ENCODE measurements around the gene ITGAV. TPM values are rescaled to one million over a fixed set of nuclear protein-coding genes. Genes with fewer than 3 reads are reported as not detected.

Gene ITGAV
- polyA plus RNA-seq, 1 experiment = 129 TPM

- TF ChIP-seq CTCF (IDR thresholded peaks at IDR 0.05; ENCODE audit: low read depth, low read length) = no peak
- H3K27me3 ChIP-seq (ENCODE audit: control insufficient read depth, insufficient read depth, low read length) = no peaks in the 10 kb centered on the region
- no peak overlapping the region for H3K27ac ChIP-seq (ENCODE audit: low read depth, low read length)
- ChIA-PET POLR2A (no interaction called here), CTCF (interaction anchor here (0.5 kb wide), 1 partner anchor 284 kb away, joined by 7 read pairs; no protein-coding TSS in a partner anchor)
- DNase-seq (ENCODE audit: low read depth, low spot score) = no peak
- no peaks in the 10 kb centered on the region for H3K9me3 ChIP-seq (ENCODE audit: control insufficient read depth, insufficient read depth, low read length)
- no peak overlapping the region for H3K4me3 ChIP-seq (ENCODE audit: low read depth, low read length)
These were observed 93.5 kb downstream of the ITGAV start for GRCh38 chr2:186683341-186683740.

GRCh38 chr2:186687807-186688211, 98.0 kb downstream of the ITGAV start:
- no peak for TF ChIP-seq CTCF (IDR thresholded peaks at IDR 0.05; ENCODE audit: low read depth, low read length)
- no peak overlapping the region for H3K27ac ChIP-seq (ENCODE audit: low read depth, low read length)
- ChIA-PET CTCF (no interaction called here), POLR2A (no interaction called here)
- peak; percentile 82 for DNase-seq (ENCODE audit: low read depth, low spot score)
- no peaks in the 10 kb centered on the region for H3K9me3 ChIP-seq (ENCODE audit: control insufficient read depth, insufficient read depth, low read length)
- no peaks in the 10 kb centered on the region for H3K27me3 ChIP-seq (ENCODE audit: control insufficient read depth, insufficient read depth, low read length)
- H3K4me3 ChIP-seq (ENCODE audit: low read depth, low read length) = no peak overlapping the region

- TF ChIP-seq CTCF (IDR thresholded peaks at IDR 0.05; ENCODE audit: low read depth, low read length) = no peak
- H3K27ac ChIP-seq (ENCODE audit: low read depth, low read length) = no peak overlapping the region
- no peak overlapping the region for H3K4me3 ChIP-seq (ENCODE audit: low read depth, low read length)
- ChIA-PET POLR2A (no interaction called here), CTCF (no interaction called here)
- H3K9me3 ChIP-seq (ENCODE audit: control insufficient read depth, insufficient read depth, low read length) = no peaks in the 10 kb centered on the region
- no peaks in the 10 kb centered on the region for H3K27me3 ChIP-seq (ENCODE audit: control insufficient read depth, insufficient read depth, low read length)
- no peak for DNase-seq (ENCODE audit: low read depth, low spot score)
These were observed 99.0 kb downstream of the ITGAV start for GRCh38 chr2:186688813-186689212.

- no peak for TF ChIP-seq CTCF (IDR thresholded peaks at IDR 0.05; ENCODE audit: low read depth, low read length)
- Histone ChIP-seq H3K27me3 (ENCODE audit: control insufficient read depth, insufficient read depth, low read length) (no peaks in the 10 kb centered on the region), H3K4me3 (ENCODE audit: low read depth, low read length) (no peak overlapping the region), H3K9me3 (ENCODE audit: control insufficient read depth, insufficient read depth, low read length) (no peaks in the 10 kb centered on the region; the same call in 1 of the 2 replicates), H3K27ac (ENCODE audit: low read depth, low read length) (no peak overlapping the region)
- CTCF ChIA-PET = no interaction called here
- POLR2A ChIA-PET = no interaction called here
- DNase-seq (ENCODE audit: low read depth, low spot score) = no peak
These were observed 100.9 kb downstream of the ITGAV start for GRCh38 chr2:186690786-186691185.

GRCh38 chr2:186691231-186691630, 101.4 kb downstream of the ITGAV start:
- Histone ChIP-seq H3K27me3 (ENCODE audit: control insufficient read depth, insufficient read depth, low read length) (no peaks in the 10 kb centered on the region), H3K27ac (ENCODE audit: low read depth, low read length) (no peak overlapping the region), H3K4me3 (ENCODE audit: low read depth, low read length) (no peak overlapping the region), H3K9me3 (ENCODE audit: control insufficient read depth, insufficient read depth, low read length) (no peaks in the 10 kb centered on the region; the same call in 1 of the 2 replicates)
- ChIA-PET CTCF (no interaction called here), POLR2A (no interaction called here)
- no peak for TF ChIP-seq CTCF (IDR thresholded peaks at IDR 0.05; ENCODE audit: low read depth, low read length)
- DNase-seq (ENCODE audit: low read depth, low spot score) = no peak
